HCT116 (cell line): ENCODE data around the gene APOE.

Source experiments
- POLR2A ChIP-seq: IDR thresholded peaks from 2 replicates; pipeline ENCODE4 v1.7.0; 2011; ENCODE audit warnings: borderline replicate concordance; ENCODE audit not compliant: insufficient read depth, insufficient read length; ENCODE audit errors: extremely low read depth
- ZNF274 ChIP-seq: fragments of 200-500 bp; sonication (Bioruptor generic); IDR thresholded peaks from 2 replicates; pipeline ENCODE4 v1.6.1; 2014; ENCODE audit warnings: mild to moderate bottlenecking, low read depth, low read length, inconsistent platforms
- TF ChIP-seq, protein P1 (sequence below): IDR thresholded peaks from 2 replicates; pipeline ENCODE4 v1.6.1; 2012

DNA sequence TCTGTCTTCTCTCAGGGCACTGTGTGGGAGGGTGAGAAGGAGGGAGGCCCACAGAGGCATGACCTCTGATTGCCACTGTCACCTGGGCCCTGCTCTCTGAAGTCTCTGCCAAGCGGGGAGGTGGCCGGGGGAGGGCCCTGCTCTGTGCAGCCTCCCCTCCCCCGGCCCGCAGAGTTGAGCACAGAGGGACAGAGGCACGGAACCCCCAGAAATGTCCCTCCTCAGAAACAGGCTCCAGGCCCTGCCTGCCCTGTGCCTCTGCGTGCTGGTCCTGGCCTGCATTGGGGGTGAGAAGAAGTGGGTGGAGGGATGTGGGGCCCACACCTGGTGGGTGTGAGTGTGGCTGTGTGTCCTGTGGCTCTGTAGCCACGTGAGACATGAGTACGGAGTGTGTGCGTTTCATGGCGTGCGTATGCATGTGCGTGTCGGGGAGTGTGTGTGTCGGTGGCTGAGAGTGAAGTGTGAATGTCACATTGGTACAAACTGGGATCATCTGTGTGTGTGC is 36.5 kb downstream of the APOE start, which contains the start of gene APOC4:
- TF ChIP-seq POLR2A (no peak), ZNF274 (no peak)
- TF ChIP-seq, protein P1, sequence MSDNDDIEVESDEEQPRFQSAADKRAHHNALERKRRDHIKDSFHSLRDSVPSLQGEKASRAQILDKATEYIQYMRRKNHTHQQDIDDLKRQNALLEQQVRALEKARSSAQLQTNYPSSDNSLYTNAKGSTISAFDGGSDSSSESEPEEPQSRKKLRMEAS, result no peak
